Anterior cingulate cortex (tissue), 58 donors: ENCODE results near the gene LPP.

ENCODE experiments used
- DNase-seq, 58 donors: peaks; one replicate each; lab custom pipeline; 2025; lab: John Stamatoyannopoulos, UW

The LPP gene

GRCh38 chr3:188939814-188940572 is 786.0 kb downstream of the LPP start:
- no peak for DNase-seq
